HFF-Myc (cell line): Measurements from ENCODE around the gene NOS1.

Experiments used
- DNase-seq: peaks from one replicate; pipeline ENCODE4 v3.0.0-alpha.2; 2011; ENCODE audit warnings: low read depth; ENCODE audit errors: extremely low read depth
- H3K4me3 ChIP-seq: replicated peaks from 2 replicates; pipeline ENCODE4 v1.5.1; 2011; ENCODE audit warnings: low read depth, mild to moderate bottlenecking, control low read depth, low read length
- TF ChIP-seq, protein P1 (sequence below): IDR thresholded peaks from 2 replicates; pipeline ENCODE4 v1.5.1; 2012; ENCODE audit warnings: mild to moderate bottlenecking, low read depth, low read length, control low read depth; ENCODE audit errors: missing control alignments

The NOS1 gene

DNA sequence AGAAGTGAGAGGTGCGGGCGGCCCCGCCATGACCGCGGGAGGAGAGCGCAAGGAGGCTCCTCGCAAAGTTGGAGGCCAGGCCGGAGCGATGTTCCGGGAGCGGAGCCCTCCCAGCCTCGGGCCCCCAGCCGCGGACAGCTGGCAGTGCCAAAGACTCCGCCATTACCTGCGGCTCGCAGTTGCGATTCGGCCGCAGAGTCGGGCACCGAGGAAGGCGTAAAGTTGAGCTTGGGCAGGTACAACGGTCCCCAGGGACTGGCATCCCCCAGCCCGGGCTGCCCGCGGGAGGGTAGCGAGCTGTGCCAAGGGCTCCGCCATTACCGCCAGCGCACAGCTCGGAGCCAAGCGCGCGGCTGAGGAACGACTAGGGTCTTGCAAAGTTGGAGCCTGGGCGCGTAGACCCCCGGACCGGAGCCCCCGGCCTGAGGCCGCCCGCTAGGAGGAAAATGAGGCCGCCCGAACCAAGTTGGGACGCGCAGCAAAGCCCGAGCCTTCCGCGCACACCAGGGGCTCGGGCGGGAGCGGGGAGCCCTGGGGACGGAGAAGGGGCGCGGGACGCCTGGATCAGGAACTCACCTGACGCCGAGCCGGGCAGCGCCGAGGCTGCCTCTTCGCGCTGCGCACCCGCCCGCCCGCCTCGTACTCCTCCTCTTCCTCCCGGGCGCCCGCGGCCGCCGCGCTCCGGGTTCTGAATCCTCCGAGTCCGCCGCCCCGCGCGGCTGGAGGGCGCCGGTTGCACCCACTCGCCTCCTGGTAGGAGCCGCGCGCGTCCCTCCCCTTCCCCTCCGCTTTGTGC lies 677 bp downstream of the NOS1 start:
- TF ChIP-seq, protein P1, sequence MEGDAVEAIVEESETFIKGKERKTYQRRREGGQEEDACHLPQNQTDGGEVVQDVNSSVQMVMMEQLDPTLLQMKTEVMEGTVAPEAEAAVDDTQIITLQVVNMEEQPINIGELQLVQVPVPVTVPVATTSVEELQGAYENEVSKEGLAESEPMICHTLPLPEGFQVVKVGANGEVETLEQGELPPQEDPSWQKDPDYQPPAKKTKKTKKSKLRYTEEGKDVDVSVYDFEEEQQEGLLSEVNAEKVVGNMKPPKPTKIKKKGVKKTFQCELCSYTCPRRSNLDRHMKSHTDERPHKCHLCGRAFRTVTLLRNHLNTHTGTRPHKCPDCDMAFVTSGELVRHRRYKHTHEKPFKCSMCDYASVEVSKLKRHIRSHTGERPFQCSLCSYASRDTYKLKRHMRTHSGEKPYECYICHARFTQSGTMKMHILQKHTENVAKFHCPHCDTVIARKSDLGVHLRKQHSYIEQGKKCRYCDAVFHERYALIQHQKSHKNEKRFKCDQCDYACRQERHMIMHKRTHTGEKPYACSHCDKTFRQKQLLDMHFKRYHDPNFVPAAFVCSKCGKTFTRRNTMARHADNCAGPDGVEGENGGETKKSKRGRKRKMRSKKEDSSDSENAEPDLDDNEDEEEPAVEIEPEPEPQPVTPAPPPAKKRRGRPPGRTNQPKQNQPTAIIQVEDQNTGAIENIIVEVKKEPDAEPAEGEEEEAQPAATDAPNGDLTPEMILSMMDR = no peak
- no peak overlapping the region for H3K4me3 ChIP-seq
- DNase-seq = no peak

DNA sequence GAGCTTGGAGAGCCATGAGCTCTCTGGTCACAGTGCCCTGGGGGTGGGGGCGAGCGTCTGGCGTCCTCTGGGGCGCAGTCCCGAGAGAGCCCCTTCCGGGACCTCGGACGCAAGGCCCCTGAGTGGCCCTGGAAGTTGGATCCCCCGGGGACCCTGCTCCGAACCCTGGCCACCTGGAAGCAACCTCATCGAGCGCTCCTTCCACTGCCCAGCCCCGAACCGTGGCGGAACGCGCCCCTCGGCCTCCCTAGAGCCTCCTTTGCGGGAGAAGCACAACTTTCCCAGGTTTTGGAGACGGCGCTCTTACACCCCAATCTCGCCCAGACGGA lies 1.2 kb downstream of the NOS1 start:
- no peak overlapping the region for H3K4me3 ChIP-seq
- TF ChIP-seq, protein P1 = no peak
- no peak for DNase-seq

DNA sequence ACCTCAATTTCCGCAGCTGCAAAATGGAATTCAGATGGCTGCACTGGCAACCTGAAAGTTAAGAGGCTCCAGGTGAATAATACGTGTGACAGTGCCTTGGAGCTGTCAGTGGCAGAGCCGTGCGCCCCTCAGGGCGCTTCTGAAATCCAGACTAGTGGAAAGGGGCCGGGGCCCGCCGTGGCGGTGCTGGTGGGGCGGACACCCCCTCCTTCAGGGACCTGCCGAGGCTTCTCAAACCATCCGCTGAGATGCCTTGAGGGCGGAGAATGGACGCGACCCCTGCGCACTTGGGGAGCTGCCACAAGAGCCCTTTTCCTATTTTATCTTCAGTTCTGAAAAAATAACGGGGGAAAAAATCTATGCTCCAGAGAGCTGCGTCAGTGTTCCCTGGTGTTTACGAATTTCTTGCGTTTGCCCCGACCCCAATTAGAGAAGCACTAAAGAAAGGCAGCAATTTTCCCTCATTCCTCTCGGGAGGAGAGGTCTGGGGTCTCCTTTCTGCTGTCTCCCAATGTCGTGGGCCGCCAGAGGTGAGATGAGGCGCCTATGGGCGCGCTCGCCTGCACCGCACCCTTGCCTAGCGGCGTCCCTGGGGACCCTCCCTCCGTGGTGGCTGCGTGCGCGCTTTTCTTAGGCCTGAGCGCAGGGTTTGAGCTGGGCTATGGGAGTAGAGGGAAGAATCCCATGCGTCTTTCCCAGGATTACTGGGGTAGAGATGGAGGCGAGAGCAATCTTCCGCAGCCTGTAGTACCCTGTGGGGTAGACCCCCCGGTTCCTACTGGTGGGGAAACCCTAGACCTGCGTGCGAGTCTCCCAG lies 2.2 kb downstream of the NOS1 start:
- no peak overlapping the region for H3K4me3 ChIP-seq
- no peak for DNase-seq

DNA sequence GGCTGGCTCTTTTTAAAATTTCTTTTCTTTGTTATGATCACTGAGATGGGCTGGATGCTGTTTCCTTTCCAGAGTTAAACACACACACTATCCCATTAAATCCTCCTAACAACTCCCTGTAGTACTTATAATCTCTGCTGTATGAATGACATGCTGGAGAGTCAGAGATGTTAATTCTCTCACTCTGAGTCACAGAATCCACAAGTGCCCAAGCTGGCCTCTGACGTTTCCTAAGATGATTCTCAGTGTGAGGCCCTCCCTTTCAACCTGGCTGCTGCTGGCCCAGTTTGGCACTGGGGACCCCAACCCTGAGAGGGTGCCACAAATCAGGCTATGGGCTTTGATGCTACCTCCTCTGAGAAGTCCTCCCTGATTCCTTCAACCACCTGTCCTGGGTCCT lies 5.4 kb downstream of the NOS1 start:
- no peak for DNase-seq
- TF ChIP-seq, protein P1 = no peak
- no peak overlapping the region for H3K4me3 ChIP-seq

More for the DNA sequence above, 2.2 kb downstream of the NOS1 start:
- TF ChIP-seq, protein P1 = no peak

DNA sequence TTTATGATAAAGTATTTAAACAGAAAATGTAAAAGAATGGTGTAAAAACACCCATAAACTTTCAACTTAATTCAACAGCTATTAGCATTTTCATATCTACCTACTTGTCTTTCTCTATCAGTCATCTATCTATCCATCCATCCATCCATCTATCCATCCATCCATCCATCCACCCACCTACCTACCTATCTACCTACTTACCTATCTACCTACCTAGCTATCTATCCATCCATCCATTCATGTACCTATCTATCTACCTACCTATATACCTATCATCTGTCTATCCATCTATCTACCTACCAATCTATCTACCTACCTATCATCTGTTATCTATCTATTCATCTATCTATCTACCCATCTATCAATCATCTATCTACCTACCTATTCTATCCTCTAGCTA lies 8.5 kb downstream of the NOS1 start:
- DNase-seq = no peak
- no peak overlapping the region for H3K4me3 ChIP-seq
- TF ChIP-seq, protein P1 = no peak

DNA sequence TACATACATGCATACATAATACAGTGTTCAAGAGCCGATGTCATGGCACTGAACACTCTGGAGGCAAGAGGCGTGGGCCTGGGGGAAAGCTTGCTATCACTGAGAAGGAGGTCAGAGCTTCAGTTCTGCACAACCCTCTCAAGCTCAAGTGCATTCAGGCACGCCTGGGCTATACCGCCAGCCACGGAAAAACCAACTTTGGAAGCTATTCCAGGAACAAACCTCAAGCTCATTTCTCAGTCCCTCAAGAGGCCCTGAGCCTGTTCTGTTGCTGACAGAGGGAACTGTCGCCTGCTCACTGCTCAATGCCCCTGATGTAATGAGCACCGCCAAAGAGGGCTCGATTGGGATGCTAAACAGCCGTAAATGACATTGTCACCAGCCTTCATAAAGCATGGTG lies 9.2 kb downstream of the NOS1 start:
- no peak overlapping the region for H3K4me3 ChIP-seq
- no peak for DNase-seq
- TF ChIP-seq, protein P1 = no peak
